Central memory CD4-positive, alpha-beta T cell (primary cell): ENCODE measurements around the gene POLE3.
"Not testable (repeated sequence)": the region's sequence is repeated elsewhere in the genome, so short reads cannot be mapped to it uniquely, and the experiment has no call there.

Experiments used
- DNase-seq: peaks from one replicate; pipeline ENCODE4 v3.0.0; 2022

Gene POLE3

GRCh38 chr9:113403646-113404045 is 6.8 kb downstream of the POLE3 start:
- DNase-seq: no peak

GRCh38 chr9:113401027-113401792 is 9.3 kb downstream of the POLE3 start, which contains the start of gene ALAD:
Gene ALAD, minus strand, starts transcription at chr9:113401284. Its CDS starts 7,725 bp downstream, at chr9:113393559.
- peak; percentile 99 for DNase-seq

DNA sequence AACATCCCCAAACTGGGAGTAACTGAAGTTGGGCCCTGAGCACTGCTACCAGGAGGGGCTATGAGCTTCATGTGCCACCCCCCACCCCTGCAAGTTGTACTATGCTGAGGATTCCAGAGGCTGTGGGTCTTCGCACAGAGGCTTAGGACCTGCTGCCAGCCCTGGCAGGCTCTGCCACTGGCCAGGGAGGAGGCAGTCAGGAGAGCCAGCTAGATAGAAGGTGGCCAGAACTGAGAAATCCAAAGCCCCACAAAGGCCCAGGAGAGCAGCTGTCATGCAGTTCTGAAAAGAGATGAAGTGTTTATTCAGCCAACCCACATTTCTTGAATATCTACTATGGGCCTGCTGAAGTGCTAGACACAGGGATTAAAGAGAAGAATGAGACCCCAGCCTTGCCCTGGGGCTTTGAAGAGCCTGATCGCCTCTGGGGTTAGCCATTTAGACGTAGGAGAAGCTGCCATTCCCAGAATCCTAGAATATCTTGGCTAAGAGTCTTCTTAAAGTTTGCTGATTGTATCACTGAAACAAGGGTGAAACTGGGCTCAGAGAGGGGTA is 10.8 kb downstream of the POLE3 start:
- DNase-seq: no peak

DNA sequence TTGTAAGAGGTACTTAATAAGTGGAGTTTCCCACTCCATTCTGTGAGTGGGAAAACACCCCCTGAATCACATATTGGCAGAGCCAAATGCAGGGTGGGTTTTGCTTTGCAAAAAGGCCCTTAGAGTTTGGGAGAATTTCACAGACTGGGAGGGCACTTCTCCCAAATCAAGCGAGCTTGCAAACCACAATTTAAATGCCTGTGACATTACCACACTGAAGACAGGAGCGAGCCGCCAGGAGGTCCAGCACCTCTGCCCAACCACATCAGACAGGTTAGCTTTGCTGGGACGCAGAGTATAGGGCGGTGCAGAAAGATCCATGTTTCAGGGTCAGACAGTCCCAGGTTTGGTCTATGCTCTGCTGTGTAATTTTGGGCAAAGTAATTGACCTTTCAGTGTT is 11.7 kb downstream of the POLE3 start:
- no peak for DNase-seq

DNA sequence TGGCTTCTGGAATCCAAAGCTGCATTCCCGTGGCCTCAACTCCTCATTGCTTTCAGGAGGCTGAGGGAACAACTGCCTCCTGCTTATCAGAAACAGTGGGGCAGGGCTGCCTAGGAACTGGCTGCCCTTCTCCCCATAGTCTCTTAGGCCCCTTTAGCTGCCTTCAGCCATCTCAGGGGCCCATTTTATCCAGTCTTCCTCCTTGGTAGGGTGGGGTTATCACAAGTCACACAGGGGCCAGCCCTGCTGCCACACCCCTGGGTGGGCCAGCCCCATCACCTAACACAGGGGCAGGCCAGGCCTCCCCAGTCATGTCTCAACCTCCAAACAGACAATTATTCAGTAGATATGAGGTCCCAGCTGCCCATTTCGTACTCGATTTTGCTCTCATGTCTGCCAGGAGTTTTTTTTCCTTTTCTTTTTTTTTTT is 13.3 kb downstream of the POLE3 start:
- no peak for DNase-seq

DNA sequence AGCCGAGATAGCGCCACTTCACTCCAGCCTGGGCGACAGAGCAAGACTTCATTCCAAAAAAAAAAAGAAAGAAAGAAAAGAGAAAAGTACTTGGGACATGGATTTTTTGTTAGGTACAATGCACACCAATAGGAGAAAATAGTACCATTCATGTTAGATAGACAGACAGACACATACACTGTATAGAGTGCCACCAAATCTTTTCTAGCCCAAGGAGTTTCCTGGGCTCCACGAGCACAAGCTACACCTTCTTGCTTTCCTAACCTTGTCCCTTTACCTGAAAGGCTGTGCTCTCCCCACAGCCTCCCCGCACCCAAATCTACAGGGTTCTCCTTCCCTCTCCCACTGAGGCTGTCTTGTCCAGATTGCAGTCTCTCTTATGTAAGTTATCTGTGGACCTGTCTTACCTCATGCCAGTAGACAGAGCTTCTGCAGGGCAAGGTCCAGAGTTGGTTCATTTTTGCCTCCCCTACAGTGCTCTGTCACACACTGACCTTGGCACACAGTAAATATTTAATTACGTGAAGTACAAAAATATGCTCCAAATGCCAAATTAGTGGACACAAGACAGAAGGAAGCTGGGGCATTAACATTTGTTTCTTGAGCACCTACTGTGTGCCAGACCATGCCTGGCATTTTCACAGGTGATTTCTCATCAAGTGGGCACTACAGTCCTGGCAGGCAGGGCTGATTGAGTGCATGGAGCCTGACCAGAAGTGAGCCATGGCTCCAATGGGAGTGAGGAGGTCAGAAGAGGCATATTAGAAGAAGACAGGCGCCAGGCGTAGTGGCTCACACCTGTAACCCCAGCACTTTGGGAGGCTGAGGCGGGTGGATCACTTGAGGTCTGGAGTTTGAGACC is 15.2 kb downstream of the POLE3 start:
- DNase-seq: no peak

DNA sequence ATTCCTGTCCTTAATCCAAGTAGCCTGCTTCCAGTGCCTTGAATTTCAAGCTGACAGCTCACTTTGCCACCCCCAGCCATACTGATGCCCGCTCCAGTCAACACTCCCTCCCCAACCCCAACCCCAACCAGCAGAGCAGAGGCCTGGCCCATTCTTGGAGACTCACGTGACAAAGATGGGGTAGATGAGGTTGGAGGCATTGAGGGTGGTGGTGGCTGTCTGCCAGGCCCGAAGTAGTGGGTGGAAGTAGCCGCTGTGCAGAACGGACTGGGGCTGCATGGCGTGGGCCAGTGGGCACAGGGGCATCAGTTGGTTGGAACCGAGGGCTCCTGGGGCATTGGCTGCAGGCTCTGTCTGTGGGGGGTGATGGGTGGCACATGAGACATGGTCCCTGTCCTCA is 17.2 kb downstream of the POLE3 start:
- DNase-seq: no peak

GRCh38 chr9:113391917-113392316 is 18.6 kb downstream of the POLE3 start:
- DNase-seq: no peak

- no peak for DNase-seq
Measured at GRCh38 chr9:113390192-113390960, 20.1 kb downstream of the POLE3 start.

DNA sequence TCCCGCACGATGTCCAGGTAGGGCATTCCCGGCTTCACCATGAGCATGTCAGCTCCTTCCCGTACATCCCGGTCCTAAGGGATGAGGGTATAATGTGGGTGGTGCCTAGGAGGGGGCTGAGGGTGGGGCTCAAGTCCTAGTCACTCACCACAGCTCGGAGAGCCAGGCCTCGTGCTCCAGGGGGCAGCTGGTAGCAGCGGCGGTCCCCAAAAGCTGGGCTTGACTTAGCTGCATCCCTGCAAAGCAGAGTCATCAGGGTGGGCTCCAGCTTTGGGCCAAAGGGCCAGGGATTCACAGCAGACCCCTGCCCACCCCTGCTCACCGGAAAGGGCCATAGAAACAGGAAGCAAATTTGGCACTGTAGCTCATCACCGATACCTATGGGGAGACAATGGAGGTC is 21.0 kb downstream of the POLE3 start:
- DNase-seq: no peak

DNA sequence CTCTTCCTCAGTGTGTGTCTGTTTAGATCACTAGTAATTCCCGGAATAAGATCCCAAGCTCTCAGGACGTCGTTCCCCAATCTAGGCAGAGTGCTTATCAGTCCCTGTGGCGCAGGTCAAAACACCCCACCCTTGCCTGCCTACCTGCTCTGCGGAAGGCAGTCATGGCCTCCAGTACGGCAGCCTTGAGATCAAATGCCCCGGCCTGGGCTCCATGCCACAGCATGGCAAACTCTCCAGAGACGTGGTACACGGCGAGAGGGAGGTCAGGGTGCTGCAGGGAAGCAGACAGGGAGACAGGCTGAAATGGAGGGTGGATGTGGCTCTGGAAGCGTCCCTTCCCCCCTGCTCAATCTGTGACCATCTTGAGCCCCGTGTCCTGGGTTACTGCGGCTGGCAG is 21.6 kb downstream of the POLE3 start:
- no peak for DNase-seq

DNA sequence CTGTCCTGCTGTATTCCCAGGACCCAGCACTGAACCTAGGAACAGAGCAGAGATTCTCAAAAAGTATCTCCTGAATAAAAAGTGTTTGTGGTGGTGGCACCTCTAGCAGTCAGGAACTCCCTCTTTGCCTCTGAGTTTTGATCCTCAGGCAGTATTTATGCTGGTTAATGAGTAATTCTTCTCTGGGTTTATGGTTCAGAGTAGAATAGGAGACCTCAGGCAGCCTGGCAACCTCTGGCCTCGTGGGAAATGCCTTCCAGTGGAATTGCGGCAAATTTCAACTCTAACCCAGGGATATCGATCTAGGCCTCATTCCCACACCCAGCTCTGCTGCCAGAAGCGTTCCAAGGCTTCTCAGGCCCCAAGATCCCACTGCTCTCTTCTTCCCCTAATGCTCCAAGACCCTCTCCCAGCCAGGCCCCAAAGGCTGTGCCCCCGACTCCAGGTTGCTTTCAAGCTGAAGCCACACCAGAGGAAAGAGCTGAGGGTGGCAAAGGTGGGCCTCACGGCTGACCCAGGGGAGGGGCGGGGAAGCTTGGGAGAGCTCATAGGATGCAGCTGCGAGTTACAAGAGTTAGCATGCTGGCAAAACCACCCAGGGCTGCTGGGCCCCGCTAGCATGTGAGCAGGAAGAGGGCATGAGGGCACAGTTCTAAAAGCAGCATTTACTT is 22.8 kb downstream of the POLE3 start:
- DNase-seq: no peak

DNA sequence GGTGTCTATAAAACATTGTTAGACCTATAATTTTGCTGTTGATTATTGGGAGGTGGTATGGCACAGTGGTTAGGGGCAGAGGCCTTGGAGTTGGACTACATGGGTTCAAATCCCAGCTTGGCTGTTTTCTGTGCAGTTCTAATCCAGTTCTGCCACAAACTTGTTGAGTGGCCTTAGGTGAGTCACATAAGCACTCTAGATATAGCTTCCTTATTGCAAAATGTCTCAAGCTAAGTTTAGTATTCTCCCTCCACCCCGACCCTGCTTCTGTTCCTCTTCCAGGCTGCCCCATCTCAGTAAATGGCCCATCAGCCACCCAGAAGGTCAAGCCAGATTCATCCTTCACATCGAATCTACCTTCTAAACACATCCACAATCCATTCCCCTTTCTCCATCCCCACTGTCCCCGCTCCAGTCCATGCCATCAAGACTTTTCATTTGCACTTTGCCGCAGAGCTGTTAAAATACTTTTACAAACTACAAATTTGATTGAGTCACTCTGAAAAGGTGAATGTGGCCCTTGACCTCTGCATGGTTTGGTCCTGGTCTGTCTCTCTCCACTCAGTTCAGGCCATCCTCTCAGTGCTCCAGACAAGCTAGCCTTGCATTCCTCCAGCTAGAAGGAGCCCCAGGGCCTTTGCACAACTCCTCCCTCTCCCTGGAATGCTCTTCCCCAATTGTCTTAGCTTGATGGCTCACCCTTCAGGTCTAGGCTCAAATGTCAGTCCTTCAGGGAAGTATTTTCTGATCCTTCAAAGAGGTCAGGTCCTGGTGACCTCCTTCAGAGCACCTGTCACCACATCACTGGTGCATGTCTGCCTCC is 23.7 kb downstream of the POLE3 start:
- no peak for DNase-seq

DNA sequence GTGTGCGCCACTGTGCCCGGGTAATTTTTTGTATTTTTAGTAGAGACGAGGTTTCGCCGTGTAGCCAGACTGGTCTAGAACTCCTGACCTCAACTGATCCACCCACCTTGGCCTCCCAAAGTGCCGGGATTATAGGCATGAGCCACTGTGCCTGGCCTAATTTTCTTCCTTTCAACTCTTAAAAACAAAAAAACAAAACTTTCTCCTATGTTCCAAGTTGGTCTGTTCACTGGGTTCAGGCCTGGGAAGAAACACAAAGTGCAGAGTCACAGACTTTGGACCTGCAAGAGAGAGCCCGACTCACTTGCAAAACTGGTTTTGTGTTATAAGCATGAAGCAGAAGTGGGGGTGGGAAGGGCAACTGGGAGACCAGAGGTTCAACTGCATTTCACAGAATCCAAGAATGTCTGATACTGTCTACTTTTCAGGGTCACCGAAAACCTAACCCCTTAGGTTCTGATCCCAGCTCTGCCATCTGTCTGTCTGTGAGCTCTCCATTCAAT is 28.5 kb downstream of the POLE3 start:
- no peak for DNase-seq

DNA sequence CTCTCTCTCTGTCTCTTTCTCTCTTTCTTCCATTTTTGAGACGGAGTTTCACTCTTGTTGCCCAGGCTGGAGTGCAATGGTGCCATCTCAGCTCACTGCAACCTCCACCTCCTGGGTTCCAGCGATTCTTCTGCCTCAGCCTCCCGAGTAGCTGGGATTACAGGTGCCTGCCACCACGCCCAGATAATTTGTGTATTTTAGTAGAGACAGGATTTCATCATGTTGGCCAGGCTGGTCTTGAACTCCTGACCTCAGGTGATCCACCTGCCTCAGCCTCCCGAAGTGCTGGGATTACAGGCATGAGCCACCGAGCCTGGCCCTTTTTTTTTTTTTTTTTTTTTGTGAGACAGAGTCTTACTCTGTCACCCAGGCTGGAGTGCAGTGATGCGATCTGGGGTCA is 29.0 kb downstream of the POLE3 start:
- DNase-seq: not testable (repeated sequence)

DNA sequence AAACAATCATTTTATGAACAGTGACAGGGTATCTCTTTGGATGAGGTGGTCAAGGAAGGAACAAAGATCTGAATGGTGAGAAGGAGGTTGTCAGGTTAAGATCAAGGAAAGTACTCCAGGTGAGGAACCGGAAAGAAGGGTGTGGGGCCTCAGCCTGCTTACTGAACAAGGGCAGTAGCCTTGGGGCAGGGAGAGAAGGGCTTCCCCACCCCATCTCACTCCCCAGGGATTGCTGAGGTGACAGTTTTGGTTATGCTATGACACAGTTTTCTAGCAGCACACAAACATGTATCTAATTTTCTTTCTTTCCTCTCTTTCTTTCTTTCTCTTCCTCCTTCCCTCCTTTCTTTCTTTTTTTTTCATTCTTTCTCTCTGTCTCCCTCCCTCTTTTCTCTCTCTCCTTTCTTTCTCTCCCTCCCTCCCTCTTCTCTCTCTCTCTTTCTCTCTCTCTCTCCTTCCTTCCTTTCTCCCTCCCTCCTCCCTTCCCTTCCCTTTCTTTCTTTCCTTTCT is 29.6 kb downstream of the POLE3 start:
- no peak for DNase-seq

DNA sequence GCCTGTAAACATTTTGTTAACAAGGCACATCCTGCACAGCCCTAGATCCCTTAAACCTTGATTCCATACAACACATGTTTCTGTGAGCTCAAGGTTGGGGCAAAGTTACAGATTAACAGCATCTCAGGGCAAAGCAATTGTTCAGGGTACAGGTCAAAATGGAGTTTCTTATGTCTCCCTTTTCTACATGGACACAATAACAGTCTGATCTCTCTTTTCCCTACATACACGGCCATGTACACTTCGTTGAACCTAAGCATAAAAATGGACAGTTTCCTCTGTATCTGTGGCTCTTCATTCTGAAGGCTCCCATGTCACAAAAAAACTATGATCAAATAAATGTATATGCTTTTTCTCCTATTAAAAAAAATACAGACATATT is 30.7 kb downstream of the POLE3 start:
- not testable (repeated sequence) for DNase-seq

DNA sequence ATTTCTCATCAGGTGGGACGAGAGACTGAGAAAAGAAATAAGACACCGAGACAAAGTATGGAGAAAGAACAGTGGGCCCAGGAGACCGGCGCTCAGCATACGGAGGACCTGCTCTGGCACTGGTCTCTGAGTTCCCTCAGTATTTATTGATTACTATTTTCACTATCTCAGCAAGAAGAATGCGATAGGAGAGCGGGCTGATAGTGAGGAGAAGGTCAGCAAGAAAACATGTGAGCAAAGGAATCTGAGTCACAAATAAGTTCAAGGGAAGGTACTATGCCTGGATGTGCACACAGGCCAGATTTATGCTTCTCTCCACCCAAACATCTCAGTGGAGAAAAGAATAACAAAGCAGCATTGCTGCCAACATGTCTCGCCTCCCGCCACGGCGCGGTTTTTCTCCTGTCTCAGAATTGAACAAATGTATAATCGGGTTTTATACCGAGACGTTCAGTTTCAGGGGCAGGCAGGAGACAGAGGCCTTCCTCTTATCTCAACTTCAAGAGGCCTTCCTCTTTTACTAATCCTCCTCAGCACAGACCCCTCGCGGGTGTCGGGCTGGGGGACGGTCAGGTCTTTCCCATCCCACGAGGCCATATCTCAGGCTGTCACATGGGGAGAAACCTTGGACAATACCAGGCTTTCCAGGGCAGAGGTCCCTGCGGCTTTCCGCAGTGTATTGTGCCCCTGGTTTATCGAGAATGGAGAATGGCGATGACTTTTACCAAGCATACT is 31.2 kb downstream of the POLE3 start:
- DNase-seq: not testable (repeated sequence)

DNA sequence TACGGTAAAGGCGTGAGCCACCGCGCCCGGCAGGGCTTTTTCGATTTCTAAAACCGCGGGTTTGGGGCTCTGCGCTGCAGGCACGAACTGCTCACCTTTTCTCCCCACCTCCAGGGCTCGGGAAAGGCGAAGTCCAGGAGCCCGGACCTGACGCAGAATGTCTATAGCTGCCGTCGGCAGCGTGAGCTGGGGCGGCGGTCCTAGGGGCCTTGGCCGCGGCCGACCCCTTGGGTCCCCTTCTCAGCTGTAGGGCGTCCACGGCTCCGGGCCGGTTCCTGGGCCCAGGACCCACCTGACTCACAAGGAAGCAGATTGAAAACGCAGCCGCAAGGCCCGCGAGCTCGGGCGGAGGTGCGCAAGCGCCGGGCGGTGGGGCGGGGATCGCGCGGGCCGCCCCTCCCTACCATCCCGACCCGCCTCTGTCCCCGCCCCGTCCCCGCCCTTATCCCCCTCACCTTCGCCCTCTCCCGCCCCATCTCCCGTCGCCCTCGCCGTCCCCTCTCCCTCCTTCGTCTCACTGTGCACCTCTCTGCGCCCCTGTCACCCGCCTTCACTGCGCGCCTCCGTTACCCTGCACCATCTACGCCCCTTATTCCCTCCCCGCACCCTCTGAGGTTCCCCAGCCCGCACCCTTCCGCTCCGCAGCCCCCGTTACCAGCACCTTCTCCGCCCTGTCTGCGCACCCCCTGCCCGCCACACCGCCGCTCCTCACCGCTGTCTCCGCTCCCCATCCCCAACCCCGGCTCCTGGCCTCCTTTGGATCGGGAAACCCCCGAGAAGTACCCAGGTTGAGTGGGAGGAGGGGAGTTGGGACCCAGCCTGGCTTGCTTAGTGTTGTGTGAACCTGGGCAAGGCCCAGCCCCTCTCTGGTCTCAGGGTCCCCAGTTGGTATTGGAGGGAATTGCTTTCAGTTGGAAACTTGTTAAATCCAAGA is 33.6 kb downstream of the POLE3 start, which contains the start of gene HDHD3:
Gene HDHD3 (minus strand): TSS at position 353 of the 934 bp plus-strand sequence. CDS start 2,632 bp downstream, outside the sequence.
- DNase-seq: peak; percentile 82
